GM19240 (cell line): ENCODE measurements around the gene TMCO2.
A peak's percentile ranks its signal among the peaks of the same experiment; 100 is the strongest.

Experiments used
- DNase-seq: peaks from one replicate; pipeline ENCODE4 v3.0.0; 2011; ENCODE audit warnings: low spot score; ENCODE audit not compliant: insufficient read length

Gene TMCO2

DNA sequence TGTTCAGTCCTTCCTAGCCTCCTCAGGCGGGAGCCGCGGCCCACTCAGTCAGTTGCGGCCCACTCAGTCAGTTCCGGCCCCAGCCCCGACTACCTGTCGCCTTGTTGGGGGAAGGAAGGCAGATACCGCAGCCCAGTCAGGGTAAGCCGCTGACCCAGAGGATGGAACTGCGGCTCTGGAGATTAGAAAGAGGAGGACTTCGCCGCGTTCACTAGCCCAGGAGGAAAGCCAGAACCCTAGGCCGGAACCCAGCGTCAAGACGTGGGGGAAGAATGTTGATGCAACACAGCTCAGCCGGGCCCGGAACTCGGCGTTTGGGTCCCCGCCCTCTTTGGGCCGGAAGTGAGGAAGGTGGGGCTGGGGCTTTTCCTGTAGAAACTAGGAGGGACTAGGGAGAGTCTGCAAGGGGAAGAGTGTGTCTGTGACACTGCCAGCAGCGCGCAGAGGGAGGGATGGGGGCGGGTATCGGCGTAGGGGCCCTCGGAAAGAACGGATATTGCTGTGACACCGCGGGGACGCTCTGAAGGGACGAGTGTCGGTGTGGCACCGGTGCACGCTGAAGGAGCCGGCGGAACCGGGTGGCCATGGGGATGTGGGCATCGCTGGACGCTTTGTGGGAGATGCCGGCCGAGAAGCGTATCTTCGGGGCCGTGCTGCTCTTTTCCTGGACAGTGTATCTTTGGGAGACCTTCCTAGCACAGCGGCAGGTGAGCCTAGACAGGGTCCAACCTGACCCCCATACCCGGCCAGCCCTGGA lies 10.1 kb downstream of the TMCO2 start, which contains the start of gene ZMPSTE24:
TSS of gene ZMPSTE24 (plus strand) at position 549 of the 757 bp plus-strand sequence. CDS start at position 585, 36 bp downstream.
- peak; percentile 73 for DNase-seq

DNA sequence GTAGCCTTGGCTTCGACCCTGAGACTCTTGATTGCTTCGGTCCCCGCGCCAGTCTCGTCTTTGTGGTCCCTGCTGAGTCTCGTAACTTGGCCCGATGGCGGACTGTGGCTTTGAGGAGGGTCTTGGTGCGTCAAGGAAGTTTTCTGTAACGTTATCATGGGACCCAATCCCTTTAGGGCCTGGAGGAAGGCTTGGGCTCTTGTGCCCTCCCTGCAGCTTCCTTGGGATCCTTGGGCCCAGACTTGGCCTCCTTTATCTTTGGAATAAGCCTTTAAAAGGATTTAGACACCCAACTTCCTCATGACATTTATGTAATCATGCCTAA lies 10.7 kb downstream of the TMCO2 start:
- DNase-seq: no peak

DNA sequence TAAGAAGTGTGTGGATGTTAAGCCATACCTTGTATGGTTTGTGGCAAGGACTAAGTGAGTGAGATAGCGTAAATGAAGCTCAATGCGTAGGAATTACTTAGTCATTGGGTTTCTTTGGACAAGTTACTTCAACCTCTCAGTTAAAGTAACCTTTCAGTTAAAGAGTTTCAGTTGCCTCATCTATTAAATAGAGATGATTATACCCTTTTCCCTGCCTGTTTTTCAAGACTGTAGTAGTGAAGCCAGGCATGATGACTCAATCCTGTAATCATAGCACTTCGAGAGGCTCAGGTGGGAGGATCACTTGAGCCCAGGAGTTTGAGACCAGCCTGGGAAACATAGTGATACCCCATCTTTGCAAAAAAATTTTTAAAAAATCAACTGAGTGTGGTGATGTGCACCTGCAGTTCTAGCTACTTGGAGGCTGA lies 16.6 kb downstream of the TMCO2 start:
- no peak for DNase-seq

DNA sequence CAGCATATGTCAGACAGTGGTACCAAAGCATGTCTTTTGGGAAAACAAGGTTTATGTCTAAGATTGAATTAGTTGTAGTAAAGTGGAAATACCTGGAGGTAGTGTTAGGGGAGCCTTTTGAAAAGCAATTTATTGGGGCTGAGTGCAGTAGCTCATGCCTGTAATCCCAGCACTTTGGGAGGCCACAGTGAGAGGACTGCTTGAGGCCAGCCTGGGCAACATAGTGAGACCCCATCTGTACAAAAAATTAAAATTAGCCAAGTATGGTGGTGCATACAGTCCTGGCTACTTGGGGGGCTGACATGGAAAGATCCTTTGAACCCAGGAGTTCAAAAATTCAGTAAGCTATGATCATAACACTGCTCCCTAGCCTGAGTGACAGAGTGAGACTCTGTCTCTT lies 17.6 kb downstream of the TMCO2 start:
- DNase-seq: no peak

DNA sequence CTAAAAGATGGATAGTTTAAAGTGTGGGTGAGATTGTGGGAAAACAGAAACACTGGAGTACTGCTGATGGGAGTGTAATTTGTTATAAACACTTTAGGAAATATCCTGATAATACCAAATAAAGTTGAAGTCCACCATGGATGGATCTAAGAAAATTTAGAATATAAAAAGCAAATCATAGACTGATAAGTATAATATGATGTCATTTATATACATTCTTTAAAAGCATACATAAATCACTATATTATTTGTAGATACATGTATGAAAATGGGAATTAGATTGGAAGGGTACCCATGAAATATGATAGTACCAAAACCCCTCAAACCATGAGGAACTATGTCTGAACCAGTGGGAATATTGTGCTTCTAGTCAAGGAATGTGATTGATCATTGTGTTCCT lies 18.2 kb downstream of the TMCO2 start:
- no peak for DNase-seq

DNA sequence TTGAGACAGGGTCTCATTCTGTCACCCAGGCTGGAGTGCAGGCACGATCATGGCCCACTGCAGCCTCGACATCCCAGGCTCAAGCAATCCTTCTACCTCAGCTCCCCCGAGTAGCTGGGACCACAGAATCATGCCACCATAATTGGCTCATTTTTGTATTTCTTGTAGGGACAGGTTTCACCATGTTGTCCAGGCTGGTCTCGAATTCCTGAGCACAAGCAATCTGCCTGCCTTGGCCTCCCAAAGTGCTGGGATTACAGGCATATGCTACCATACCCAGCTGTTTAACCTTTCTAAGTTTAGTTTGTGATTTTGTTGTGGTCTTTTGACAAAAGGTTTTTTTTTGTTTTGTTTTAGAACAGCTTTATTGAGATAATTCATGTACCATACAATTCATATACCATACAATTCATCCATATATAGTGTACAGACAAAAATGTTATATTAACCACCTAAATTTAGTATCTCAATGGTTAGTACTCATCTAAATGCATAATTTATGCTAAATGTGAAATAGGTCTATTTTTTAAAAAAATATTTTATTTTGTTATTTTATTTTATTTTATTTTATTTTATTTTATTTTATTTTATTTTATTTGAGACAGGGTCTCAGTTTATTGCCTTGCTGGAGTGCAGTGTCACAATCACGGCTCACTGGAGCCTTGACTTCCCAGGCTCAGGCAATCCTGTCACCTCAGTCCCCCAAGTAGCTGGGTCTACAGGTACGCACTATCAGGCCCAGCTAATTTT lies 19.2 kb downstream of the TMCO2 start:
- no peak for DNase-seq

DNA sequence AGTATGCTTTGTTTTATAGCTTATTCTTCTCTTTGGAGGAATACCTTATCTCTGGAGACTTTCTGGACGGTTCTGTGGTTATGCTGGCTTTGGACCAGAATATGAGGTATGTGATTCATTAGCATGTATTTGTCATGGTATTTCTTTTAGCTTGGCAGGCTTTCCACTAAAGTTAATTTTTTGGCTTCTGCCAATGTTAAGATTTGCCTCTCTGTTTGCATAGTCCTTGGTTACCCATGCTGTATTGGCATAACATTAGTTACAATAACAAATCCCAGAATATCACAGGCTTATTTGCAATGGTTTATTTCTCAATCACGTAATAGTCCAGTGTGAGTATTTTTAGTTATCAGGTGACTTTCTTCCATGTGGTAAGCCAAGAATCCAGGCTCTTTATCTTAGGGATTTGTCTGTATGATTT lies 20.0 kb downstream of the TMCO2 start:
- no peak for DNase-seq

DNA sequence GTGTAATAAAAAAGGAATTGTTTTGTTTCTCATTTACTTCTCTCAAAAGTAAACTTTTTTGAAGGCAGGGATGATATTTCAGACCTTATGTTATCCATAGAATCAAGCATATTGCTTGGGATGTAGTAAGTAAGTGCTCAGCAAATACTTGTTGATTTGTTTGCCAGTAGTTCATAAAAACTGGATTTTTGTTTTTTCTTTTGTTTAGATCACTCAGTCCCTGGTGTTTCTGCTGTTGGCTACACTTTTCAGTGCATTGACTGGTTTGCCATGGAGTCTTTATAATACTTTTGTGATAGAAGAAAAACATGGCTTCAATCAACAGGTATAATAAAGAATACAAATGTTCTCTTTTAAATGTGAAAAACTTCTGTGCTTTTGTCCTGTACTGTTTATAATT lies 20.5 kb downstream of the TMCO2 start:
- DNase-seq: no peak

DNA sequence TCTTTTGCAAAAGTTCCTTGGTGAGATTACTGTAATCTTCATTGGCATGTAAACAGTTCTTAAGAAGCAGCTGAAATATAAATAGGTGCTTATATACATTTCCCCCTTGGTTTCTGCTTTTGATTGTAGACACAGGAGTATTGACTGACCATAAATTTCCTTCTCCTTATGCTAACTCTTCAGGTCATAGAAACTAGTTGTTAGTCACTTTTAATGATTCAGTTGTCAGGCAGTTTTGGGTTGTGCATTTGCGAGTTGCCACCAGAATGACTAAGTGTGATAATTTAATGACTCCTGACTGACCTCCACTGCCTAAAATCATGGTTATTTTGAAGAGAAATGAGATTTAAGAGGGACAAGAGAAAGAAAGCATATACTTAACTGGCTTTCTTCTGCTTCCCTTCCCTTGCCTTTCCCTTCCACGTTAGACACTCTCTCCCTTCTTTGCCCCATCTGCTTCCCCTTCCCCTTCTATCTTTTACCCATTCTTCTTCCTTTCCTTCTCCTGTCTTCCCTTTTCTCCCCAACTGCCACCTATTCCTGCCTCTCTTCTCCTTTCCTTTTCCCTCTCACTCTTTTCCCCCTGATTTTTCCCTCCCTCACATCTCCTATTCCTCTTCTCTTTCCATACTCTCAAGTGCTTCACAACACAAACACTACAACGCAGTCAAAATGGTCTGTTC lies 22.6 kb downstream of the TMCO2 start:
- DNase-seq: no peak

DNA sequence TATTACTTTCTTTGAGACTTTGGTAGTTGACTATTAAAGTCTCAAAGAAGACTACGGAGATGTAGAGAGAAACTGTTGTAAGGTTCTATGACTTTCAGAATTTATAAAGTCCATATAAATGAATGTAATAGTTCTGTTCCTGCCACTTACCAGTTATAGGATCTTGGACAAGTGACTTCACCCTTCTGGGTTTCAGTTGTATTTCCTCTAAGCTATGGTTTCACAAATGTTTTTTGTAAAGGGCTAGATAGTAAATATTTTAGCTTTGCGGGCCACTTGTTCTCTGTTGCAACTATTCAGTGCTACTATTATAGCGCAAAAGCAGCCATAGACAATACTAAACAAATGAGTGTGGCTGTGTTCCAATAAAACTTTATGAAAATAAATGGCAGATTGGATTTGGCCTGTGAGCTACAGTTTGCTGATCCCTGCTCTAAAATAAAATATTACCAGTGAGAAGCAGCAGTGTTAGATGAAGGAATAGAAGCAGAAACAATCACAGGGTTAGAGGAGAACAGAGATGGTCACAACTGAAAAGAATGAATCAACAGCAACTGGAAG lies 25.0 kb downstream of the TMCO2 start:
- DNase-seq: no peak

DNA sequence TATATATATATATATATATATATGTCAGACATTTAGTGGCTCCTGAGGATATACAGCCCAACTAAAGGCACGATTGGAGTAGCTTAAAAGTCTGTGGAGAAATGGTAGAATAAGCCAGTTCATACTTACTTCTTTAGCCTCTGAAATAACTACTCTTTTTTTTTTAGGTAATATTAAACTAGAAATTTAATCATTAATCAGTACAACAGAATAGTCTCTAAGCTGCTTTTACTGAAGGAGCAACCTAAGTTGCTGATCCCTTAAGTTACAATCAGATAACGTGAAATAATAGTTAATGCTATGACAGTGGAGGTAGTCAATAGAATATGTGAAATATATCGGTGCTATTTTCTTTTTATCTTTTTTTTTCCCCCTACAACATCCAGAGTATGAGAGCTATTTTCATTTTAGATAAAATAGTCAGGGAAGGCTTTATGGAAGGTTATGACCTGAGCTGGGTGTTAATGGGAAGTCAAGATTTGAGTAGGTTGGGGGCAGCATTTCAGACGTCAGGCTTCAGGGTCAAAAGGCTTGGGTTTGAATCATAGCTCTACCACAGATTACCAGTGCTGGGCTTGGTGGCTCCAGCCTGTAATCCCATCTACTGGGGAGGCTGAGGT lies 25.9 kb downstream of the TMCO2 start:
- no peak for DNase-seq

DNA sequence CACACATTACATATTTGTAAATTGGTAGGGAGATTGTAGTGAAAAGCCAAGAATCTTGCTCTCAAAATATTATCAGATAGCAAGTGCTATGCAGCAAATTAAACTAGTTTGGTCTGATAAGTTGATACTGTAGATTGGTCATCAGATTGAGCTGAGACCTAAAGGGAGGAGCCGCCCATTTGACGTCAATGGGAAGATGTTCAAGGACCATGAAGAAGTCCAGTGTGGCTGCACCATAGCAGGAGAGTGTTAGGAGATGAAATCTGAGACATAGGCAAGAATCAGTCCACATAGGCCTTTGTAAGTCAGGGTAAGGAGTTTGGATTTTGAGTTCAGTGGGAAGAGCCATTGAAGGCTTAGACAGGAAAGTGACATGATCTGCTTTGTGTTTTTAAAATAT lies 26.6 kb downstream of the TMCO2 start:
- no peak for DNase-seq

DNA sequence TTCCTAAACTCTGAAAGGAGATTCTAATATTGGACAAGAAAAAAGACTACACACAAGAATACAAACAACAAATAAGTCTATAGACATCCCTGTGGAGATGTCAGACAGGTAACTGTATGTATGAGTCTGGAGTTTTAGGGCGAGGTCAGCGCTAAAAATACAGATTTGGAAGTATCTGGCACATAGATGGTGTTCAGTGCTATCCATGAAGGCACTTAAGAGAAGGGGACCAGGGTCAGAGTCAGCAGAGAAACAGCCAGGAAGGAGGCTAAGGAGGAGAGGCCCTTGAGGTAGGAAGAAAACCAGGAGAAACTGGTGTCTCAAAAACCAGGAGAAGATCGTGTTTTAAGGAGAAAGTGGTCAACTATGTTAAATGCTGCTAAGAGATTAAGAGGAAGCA lies 28.4 kb downstream of the TMCO2 start:
- no peak for DNase-seq

DNA sequence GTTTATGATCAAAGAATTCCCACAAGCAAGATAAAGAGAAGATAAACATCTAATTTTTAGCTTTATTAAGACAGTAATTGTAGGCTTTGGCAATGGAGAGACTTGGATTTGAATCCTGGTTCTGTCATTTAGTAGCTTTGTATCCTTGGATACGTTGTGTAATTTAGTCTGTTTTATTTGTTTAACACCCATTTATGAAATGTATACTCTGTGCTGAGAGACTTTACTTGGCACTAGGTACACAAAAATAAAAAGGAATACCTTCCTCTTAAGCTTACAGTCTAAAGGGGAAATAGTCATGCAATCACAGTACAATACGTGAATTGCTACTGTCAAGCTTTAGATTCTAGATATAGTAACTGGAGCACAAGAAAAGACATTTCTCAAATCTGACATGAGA lies 34.1 kb downstream of the TMCO2 start:
- no peak for DNase-seq

DNA sequence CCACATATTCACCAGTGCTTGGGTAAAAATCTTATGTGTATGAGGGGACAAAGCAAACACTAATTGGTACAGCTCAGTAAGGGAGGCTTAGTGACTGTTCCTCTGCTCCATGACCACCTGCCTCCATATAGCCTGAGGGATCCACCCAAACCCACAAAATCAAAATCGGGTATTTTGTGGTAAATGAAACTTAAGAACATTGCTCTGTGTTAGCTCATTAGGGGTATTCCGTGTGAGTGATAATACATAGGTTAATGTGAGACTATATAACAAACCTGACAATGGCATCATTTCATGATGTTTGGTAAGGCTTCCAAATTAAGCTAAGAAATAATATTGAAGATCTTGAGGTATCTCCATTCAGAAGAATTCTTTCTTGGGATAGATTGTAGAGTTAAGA lies 43.6 kb downstream of the TMCO2 start:
- DNase-seq: no peak

DNA sequence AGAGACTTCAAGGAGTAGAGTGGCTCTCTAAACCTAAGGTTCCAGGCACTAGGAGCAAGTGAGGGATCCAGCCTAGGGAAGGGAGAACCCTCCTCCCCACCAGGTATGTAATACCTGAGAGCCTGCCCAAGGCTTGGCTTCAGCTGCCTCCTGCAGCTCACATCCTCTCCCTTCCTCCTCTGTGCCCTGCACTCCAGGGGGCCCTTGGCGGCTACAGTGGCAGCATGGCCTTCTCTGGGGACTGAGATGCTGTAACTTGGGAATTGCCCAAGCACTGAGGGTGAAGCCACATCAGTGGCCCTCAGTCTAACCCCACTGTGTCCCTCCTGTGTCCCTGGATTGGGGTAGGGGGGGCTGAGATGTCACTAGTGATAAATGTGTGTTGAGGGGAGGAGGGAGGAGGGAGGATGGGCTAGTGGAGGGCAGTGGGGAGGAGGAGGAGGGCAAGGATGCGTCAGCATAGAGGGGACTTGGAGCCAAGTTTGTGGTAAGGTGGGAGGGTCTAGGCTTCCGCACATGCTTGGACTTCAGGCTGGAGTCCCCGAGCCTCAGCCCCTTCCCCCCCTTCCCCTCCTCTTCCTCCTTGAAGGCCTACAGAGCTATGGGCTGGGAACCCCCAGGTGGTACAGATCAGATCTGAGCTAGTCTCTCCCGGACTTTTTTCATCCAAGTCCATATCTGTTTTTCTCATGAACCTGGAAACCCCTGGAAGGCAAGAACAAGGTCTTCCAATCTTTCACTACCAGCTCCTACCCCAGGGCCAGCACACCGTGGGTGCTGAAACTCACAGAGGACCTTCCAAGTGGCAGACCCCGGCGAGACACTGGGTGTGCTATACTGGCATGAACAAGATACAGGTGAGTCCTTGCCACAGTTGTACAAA lies 51.9 kb downstream of the TMCO2 start:
- no peak for DNase-seq

DNA sequence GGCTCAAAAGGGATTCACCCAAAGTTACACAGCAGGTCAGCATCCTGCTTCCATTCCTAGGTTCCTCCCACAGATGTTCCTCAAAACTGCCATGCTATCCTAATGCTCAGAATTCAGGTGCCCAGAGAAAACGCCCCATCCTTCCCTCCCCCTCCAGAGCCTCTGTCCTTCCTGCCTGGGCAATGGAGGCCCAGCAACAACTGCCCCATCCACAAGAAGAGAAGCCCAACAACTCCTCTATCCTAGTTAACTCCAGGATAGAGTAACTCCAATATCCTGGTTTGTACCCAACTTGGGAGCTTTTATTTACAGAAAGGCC lies 52.5 kb downstream of the TMCO2 start:
- no peak for DNase-seq

DNA sequence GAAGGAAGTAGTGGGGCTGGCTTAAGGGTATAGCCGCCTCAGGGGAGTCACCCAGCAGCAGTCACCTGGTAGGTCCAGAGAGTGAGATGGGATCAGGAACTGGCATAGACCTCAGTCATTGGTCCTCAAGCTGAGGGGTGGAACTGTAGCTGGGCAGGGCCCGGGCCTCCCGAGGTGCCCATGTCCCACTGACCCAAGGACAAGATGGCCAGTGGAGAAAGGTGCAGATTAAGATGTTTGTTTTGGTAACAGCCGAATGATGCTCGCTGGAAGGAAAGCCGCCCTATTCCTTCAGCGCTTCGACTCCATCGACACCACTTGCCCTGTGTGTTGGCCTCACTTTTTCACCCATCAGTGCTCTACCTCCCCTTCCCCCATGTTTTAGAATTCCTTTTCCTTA lies 52.9 kb downstream of the TMCO2 start:
- no peak for DNase-seq

DNA sequence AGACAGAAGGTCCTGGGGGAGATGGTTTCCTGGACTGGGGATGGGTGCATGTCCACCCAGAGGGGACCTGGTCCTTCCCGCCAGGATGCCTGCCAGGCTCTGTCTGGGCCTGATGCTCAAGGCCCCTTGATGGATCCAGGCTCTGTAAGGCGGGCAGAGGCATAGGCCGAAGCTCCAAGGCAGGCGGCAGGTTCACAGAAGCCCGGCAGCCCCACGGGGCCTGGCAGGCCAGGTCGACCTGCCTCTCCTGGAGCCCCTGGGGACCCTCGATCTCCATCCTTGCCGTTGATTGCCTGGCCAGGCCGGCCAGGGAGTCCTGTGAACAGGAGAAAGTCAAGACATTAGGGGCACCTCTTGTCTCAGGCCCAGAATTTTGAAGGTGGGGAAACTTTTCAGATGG lies 53.3 kb downstream of the TMCO2 start:
- no peak for DNase-seq
